Endothelial cell (in vitro differentiated cells): Measurements from ENCODE around the gene PPID. TPM values are rescaled to one million over a fixed set of nuclear protein-coding genes. Genes with fewer than 3 reads are reported as not detected.

Experiments used
- total RNA-seq: library from RNA; stranded (reverse); fragmentation: NEBNext Ultra II Directional; extraction: Animal tissue kit (Norgen Biotek cat#: 25700); gene quantifications from one replicate; pipeline ENCODE4 v1.2.1, GENCODE V29; 2021; ENCODE audit not compliant: unreplicated experiment

The PPID gene
- total RNA-seq, 1 donor from 2014 or later: 14.7 TPM

Other genes starting within 250 kb of the PPID start
- gene RXFP1, start 201.5 kb downstream of the PPID start, total RNA-seq: not detected
- gene C4orf46, start 51.5 kb downstream of the PPID start, total RNA-seq: 7.0 TPM
- gene ETFDH, start 51.1 kb downstream of the PPID start, total RNA-seq: 9.2 TPM
- gene FNIP2, start 45.6 kb upstream of the PPID start, total RNA-seq: 34.3 TPM